Panc1 (cell line): Measurements from ENCODE around the gene PRR13. TPM values are rescaled to one million over a fixed set of nuclear protein-coding genes. Genes with fewer than 3 reads are reported as not detected.
"Not testable (repeated sequence)": the region's sequence is repeated elsewhere in the genome, so short reads cannot be mapped to it uniquely, and the experiment has no call there.

Experiments used
- ATAC-seq: fragments of 200-7000 bp; cut with Tn5 transposase; 2 replicates; pipeline ENCODE4 v1.9.1; 2020; ENCODE audit warnings: mild to moderate bottlenecking, moderate library complexity
- Bru-seq: library from RNA; stranded (reverse); fragments of 400-500 nt; gene quantifications from one replicate; lab custom pipeline; 2021; lab: Mats Ljungman, UMichigan
- BruChase-seq, 2 experiments: library from RNA; stranded (reverse); fragments of 400-500 nt; gene quantifications; one replicate each; lab custom pipeline; 2021; lab: Mats Ljungman, UMichigan
- BruUV-seq: library from RNA; stranded (reverse); fragments of 400-500 nt; replicated peaks from 2 replicates; lab custom pipeline; 2021; lab: Mats Ljungman, UMichigan
- CTCF ChIA-PET: fragments of 300-600 bp; sonication (Branson Sonifier 250); formaldehyde crosslinking; loops from one replicate; lab custom pipeline; 2022; ENCODE audit warnings: antibody characterized with exemption; lab: Charles Lee
- POLR2A ChIA-PET: fragments of 300-600 bp; sonication (Branson Sonifier 250); formaldehyde crosslinking; loops from one replicate; lab custom pipeline; 2022; ENCODE audit warnings: antibody characterized with exemption; lab: Charles Lee
- DNase-seq: peaks from one replicate; pipeline ENCODE4 v3.0.0-alpha.2; 2010; ENCODE audit warnings: low read depth, low spot score
- H3K27ac ChIP-seq: 2 replicates; pipeline ENCODE4 v1.5.1; 2011; ENCODE audit warnings: mild to moderate bottlenecking, low read length, inconsistent platforms
- H3K27me3 ChIP-seq: fragments of 200-500 bp; sonication (Bioruptor generic); 2 replicates; pipeline ENCODE4 v1.6.0; 2014; ENCODE audit warnings: low read length, inconsistent platforms; ENCODE audit not compliant: control insufficient read depth, insufficient read depth
- H3K36me3 ChIP-seq: fragments of 200-500 bp; sonication (Bioruptor generic); 2 replicates; pipeline ENCODE4 v1.5.1; 2014; ENCODE audit warnings: inconsistent platforms, mild to moderate bottlenecking, low read length, moderate library complexity; ENCODE audit not compliant: control insufficient read depth, insufficient read depth
- H3K4me1 ChIP-seq: 2 replicates; pipeline ENCODE4 v1.5.1; 2011; ENCODE audit warnings: inconsistent platforms, mild to moderate bottlenecking, low read length, moderate library complexity; ENCODE audit not compliant: control insufficient read depth, insufficient read depth
- H3K4me3 ChIP-seq, 2 experiments: 2 replicates each; pipeline ENCODE4 v1.5.1; 2011 to 2012; ENCODE audit warnings: low read depth in 2 of 2, low read length in 2 of 2, mild to moderate bottlenecking in 2 of 2, inconsistent platforms in 1 of 2, moderate library complexity in 1 of 2
- H3K9me3 ChIP-seq: fragments of 200-500 bp; sonication (Bioruptor generic); 2 replicates; pipeline ENCODE4 v1.5.1; 2014; ENCODE audit warnings: low read depth, mild to moderate bottlenecking, inconsistent platforms, low read length, moderate library complexity; ENCODE audit not compliant: control insufficient read depth, insufficient read depth
- POLR2AphosphoS5 ChIP-seq: IDR thresholded peaks from 2 replicates; pipeline ENCODE4 v1.6.1; 2012; ENCODE audit warnings: mild to moderate bottlenecking, low read depth, low read length, moderate library complexity
- SIN3A ChIP-seq: IDR thresholded peaks from 2 replicates; pipeline ENCODE4 v1.6.1; 2012; ENCODE audit warnings: low read depth, mild to moderate bottlenecking, low read length, moderate library complexity, borderline replicate concordance; ENCODE audit not compliant: insufficient read depth
- TCF7L2 ChIP-seq: IDR thresholded peaks from 2 replicates; pipeline ENCODE4 v1.6.1; 2011; ENCODE audit warnings: mild to moderate bottlenecking, low read depth, low read length, inconsistent platforms
- in situ Hi-C: cut with HindIII; loops from 2 replicates; pipeline ENCODE4 v1.10.0; 2016; ENCODE audit warnings: low sequenced_read_pairs, low pct_unique_long_range_greater_than_20kb
- intact Hi-C: fragments of 100-400 bp; cut with micrococcal nuclease; formaldehyde crosslinking; loops from one replicate; pipeline ENCODE4 v1.10.0; 2022; ENCODE audit not compliant: unreplicated experiment
- long read RNA-seq: library from polyadenylated mRNA; unstranded; transcript quantifications from one replicate; pipeline ENCODE4 v2.0.0, GENCODE V29; 2021; ENCODE audit not compliant: unreplicated experiment
- polyA plus RNA-seq: library from polyadenylated mRNA; unstranded; fragments of >200 nt; gene quantifications from one replicate; pipeline ENCODE4 v1.2.1, GENCODE V29; 2012; ENCODE audit warnings: missing spikeins; ENCODE audit not compliant: insufficient read length
- total RNA-seq: library from RNA; stranded (reverse); gene quantifications from one replicate; pipeline ENCODE4 v1.2.1, GENCODE V29; 2021; ENCODE audit not compliant: unreplicated experiment
- TF ChIP-seq, protein P1 (sequence below), 2 experiments: IDR thresholded peaks; 2 replicates each; pipeline ENCODE4 v1.6.1; 2011 to 2012; ENCODE audit warnings: low read depth in 2 of 2, control low read depth in 1 of 2, low read length in 1 of 2, mild to moderate bottlenecking in 1 of 2, moderate library complexity in 1 of 2; ENCODE audit not compliant: insufficient read depth in 1 of 2
- TF ChIP-seq, protein P2 (sequence below): fragments of 450-650 bp; IDR thresholded peaks from 2 replicates; pipeline ENCODE4 v1.5.1; 2017; ENCODE audit warnings: mild to moderate bottlenecking

Gene PRR13, protein sequence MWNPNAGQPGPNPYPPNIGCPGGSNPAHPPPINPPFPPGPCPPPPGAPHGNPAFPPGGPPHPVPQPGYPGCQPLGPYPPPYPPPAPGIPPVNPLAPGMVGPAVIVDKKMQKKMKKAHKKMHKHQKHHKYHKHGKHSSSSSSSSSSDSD
- 454 TPM for total RNA-seq
- 425 TPM for polyA plus RNA-seq
- percentile 99 among the genes with signal in this experiment for Bru-seq, nascent RNA
- BruChase-seq, experiment 1, labeled RNA remaining after a 2-hour chase, result percentile 100 among the genes with signal in this experiment
- percentile 100 among the genes with signal in this experiment for BruChase-seq, experiment 2, labeled RNA remaining after a 6-hour chase
- long read RNA-seq, transcript PRR13-209 (4 exons, 625 nt), result minor isoform, 29 of 289 reads
- long read RNA-seq, transcript PRR13-202 (4 exons, 1,229 nt), result major isoform, 191 of 289 reads
- long read RNA-seq, partial matches to known transcripts, result 56 of 289 reads
- long read RNA-seq, other reads (novel, unspliced or antisense), result 4 of 289 reads

DNA sequence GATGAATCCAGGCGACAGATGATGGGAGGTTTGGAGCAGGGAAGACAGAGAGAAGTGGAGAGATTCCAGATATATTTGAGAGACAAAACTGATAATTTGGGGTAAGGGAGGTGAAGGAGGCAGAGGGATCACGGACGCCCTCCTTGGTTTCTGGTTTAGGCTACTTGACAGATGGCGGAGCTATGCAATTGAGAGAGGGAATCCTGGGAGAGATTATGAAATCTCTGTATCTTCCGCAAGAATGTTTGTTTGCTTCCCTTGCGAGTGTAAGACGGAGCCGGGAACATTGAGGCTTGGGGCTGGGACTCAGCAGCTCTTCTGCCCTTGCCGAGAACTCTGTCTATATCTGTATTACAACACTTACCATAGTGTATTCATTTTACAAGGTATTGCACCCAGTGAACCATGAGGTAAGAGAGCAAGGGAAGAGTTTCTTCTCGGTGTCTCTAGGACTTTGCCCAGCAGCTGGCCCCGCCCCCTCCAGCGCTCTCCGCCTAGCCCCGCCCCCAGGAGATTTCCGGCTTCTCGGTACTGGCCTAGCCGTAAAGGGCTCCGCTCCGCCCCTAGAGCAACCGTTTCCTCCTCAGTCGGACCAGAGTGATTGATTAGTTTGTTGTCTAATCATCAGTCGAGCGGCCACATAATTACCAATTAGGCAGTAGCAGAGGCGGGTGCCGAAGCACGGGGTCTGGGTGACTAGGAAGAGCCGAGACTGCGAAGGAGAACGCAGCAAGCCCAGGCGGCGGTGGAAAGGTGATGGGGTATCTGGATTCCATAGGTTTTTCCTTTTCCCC is at the start of gene PRR13:
Gene PRR13 (plus strand): TSS at position 695 of the 794 bp plus-strand sequence. CDS start 981 bp downstream, outside the sequence.
- intact Hi-C loops, result no loop called here
- DNase-seq (peak; percentile 99), ATAC-seq (peak; percentile 97)
- in situ Hi-C loops, result no loop called here
- Histone ChIP-seq H3K9me3 (no peaks in the 10 kb centered on the region), H3K4me1 (peaks cover 7% of the 10 kb centered on the region), H3K27me3 (no peaks in the 10 kb centered on the region), H3K4me3 (peak within 1 kb of the TSS; percentile 79 to 99), H3K36me3 (peaks cover 6% of the 10 kb centered on the region), H3K27ac (peak within 1 kb of the TSS; percentile 100)
- CTCF ChIA-PET, result interaction anchor here (0.6 to 1.0 kb wide), 2 partner anchors 76 to 89 kb away, joined by 4 to 12 read pairs; no protein-coding TSS in a partner anchor
- POLR2A ChIA-PET, result interaction anchor here (0.6 kb wide), 1 partner anchor 202 kb away, joined by 3 read pairs; no protein-coding TSS in a partner anchor
- TF ChIP-seq, protein P1, sequence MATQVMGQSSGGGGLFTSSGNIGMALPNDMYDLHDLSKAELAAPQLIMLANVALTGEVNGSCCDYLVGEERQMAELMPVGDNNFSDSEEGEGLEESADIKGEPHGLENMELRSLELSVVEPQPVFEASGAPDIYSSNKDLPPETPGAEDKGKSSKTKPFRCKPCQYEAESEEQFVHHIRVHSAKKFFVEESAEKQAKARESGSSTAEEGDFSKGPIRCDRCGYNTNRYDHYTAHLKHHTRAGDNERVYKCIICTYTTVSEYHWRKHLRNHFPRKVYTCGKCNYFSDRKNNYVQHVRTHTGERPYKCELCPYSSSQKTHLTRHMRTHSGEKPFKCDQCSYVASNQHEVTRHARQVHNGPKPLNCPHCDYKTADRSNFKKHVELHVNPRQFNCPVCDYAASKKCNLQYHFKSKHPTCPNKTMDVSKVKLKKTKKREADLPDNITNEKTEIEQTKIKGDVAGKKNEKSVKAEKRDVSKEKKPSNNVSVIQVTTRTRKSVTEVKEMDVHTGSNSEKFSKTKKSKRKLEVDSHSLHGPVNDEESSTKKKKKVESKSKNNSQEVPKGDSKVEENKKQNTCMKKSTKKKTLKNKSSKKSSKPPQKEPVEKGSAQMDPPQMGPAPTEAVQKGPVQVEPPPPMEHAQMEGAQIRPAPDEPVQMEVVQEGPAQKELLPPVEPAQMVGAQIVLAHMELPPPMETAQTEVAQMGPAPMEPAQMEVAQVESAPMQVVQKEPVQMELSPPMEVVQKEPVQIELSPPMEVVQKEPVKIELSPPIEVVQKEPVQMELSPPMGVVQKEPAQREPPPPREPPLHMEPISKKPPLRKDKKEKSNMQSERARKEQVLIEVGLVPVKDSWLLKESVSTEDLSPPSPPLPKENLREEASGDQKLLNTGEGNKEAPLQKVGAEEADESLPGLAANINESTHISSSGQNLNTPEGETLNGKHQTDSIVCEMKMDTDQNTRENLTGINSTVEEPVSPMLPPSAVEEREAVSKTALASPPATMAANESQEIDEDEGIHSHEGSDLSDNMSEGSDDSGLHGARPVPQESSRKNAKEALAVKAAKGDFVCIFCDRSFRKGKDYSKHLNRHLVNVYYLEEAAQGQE (IDR thresholded peaks at IDR 0.05; ENCODE audit: insufficient read depth in 1 of 2, low read depth in 2 of 2, low read length in 1 of 2), result 0 out of 4 replicates have a peak, but pooled peaks of 1 of the 2 experiments have one; percentile 13
- TF ChIP-seq, protein P2, sequence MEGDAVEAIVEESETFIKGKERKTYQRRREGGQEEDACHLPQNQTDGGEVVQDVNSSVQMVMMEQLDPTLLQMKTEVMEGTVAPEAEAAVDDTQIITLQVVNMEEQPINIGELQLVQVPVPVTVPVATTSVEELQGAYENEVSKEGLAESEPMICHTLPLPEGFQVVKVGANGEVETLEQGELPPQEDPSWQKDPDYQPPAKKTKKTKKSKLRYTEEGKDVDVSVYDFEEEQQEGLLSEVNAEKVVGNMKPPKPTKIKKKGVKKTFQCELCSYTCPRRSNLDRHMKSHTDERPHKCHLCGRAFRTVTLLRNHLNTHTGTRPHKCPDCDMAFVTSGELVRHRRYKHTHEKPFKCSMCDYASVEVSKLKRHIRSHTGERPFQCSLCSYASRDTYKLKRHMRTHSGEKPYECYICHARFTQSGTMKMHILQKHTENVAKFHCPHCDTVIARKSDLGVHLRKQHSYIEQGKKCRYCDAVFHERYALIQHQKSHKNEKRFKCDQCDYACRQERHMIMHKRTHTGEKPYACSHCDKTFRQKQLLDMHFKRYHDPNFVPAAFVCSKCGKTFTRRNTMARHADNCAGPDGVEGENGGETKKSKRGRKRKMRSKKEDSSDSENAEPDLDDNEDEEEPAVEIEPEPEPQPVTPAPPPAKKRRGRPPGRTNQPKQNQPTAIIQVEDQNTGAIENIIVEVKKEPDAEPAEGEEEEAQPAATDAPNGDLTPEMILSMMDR, result no peak
- TF ChIP-seq TCF7L2, result no peak
- TF ChIP-seq SIN3A, result 0 out of 2 replicates have a peak, but pooled peaks have one; percentile 8
- TF ChIP-seq POLR2AphosphoS5, result peak; percentile 99
- no TSS peak for BruUV-seq

DNA sequence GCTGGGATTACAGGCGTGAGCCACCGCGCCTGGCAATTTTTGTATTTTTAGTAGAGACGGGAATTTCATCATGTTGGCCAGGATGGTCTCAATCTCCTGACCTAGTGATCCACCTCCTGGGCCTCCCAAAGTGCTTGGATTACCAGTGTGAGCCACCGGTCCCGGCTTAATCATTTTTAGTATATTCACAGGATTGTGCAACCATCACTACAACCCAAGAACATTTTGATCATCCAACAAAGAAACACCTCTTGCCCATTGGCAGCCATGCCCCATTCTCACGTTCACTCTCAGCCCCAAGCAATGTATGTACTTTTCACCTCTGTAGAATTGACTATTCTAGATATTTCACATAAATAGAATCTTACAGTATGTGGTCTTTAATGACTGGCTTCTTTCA is 41.6 kb upstream of the PRR13 start:
- no peak for ATAC-seq
- Histone ChIP-seq H3K27ac (no peak overlapping the region), H3K4me1 (no peaks in the 10 kb centered on the region), H3K4me3 (no peak overlapping the region), H3K27me3 (no peaks in the 10 kb centered on the region), H3K9me3 (no peaks in the 10 kb centered on the region), H3K36me3 (no peaks in the 10 kb centered on the region)
- ChIA-PET POLR2A (no interaction called here), CTCF (no interaction called here)
- no peak for DNase-seq
- in situ Hi-C loops, result no loop called here
- no TSS peak for BruUV-seq
- TF ChIP-seq POLR2AphosphoS5 (no peak), SIN3A (no peak), TCF7L2 (no peak)
- TF ChIP-seq, protein P1 (IDR thresholded peaks at IDR 0.05; ENCODE audit: insufficient read depth in 1 of 2, low read depth in 2 of 2, low read length in 1 of 2), result no peak
- TF ChIP-seq, protein P2, result no peak
- intact Hi-C loops, result no loop called here

DNA sequence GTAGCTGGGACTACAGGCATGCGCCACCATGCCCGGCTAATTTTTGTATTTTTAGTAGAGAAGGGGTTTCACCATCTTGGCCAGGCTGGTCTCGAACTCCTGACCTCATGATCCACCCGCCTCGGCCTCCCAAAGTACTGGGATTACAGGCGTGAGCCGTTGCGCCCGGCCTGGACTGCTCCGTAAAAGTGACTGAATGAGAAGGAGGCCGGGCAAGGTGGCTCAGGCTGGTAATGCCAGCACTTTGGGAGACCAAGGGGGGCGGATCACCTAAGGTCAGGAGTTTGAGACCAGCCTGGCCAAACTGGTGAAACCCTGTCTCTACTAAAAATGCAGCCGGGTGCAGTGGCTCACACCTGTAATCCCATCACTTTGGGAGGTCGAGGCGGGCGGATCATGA is 39.2 kb upstream of the PRR13 start:
- H3K36me3 ChIP-seq, H3K4me3 ChIP-seq, H3K4me1 ChIP-seq, ATAC-seq, H3K27ac ChIP-seq, POLR2A ChIA-PET, BruUV-seq, in situ Hi-C loops, DNase-seq, H3K9me3 ChIP-seq, intact Hi-C loops, H3K27me3 ChIP-seq: not testable (repeated sequence)
- CTCF ChIA-PET, result interaction anchor here (1.0 kb wide), 1 partner anchor 18 kb away, joined by 4 read pairs; no protein-coding TSS in a partner anchor
